HG03039 (cell line): ENCODE measurements around the gene BLVRA.
A peak's percentile ranks its signal among the peaks of the same experiment; 100 is the strongest.
"Not testable (repeated sequence)": the region's sequence is repeated elsewhere in the genome, so short reads cannot be mapped to it uniquely, and the experiment has no call there.

ENCODE experiments used
- ATAC-seq: cut with Tn5 transposase; IDR thresholded peaks from one replicate; pipeline ENCODE4 v1.9.1; 2021; ENCODE audit warnings: mild to moderate bottlenecking, moderate library complexity; ENCODE audit not compliant: unreplicated experiment

BLVRA gene, protein sequence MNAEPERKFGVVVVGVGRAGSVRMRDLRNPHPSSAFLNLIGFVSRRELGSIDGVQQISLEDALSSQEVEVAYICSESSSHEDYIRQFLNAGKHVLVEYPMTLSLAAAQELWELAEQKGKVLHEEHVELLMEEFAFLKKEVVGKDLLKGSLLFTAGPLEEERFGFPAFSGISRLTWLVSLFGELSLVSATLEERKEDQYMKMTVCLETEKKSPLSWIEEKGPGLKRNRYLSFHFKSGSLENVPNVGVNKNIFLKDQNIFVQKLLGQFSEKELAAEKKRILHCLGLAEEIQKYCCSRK

DNA sequence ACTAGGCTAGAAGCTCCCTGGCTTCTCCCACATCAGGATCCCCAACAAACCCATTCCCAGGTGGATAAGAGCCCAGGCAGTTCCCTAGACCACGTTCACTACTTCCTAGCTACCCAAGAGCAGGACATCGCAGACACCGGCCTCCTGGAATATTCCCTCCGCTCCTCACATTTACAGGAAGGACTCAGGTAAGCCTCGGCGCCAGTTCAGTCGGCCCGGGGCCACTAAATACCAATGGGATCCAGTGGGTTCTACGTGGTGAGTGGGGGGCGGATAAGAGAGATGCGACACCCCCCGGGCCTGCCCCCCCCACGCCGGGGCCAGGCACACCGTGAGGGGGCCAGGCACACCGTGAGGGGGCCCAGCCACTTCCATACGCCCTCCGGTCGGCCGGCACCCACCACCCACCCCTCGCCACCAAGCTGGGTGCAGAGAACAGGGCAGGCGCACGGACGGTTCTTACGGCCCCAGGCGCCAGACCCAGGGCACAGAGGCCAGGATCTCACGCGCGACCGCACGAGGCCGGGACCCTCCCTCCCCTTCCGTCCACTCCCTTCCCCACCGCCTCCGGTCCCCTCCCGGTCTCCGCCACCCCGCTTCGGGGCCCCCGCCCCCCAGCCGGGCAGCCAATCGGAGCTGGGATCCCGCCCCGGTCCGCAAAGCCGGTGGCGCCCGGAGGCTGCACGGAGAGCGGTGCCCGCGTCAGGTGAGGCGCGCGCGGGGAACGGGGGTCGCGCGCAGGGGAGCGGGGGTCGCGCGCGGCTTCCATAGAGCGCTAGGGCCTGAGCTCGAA lies at the start of gene BLVRA:
Gene BLVRA (plus strand): TSS at position 652 of the 793 bp plus-strand sequence. CDS start 12,479 bp downstream, outside the sequence.
- peak; percentile 49 for ATAC-seq

DNA sequence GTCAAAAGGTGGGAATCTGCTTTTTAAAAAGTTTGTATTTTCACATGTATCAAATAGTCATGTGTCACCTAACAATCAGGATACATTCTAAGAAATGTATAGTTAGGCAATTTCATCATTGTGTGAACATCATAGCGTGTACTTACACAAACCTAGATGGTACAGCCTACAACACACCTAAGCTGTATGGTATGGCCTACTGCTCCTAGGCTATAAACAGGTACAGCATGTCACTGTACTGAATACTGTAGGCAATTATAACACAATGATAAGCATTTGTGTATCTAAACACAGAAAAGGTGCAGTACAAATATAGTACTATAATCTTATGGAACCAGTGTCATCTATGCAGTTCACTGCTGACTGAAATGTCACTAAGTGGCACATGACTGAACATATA lies 47.0 kb upstream of the BLVRA start:
- ATAC-seq = no peak

DNA sequence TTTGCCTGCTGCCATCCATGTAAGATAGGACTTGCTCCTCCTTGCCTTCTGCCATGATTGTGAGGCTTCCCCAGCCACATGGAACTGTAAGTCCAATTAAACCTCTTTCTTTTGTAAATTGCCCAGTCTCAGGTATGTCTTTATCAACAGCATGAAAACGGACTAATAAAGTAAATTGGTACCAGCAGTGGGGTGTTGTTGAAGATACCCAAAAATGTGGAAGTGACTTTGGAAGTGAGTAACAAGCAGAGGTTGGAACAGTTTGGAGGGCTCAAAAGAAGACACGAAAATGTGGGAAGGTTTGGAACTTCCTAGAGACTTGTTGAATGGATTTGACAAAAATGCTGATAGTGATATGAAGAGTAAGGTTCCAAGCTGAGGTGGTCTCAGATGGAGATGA lies 42.5 kb upstream of the BLVRA start:
- ATAC-seq = not testable (repeated sequence)

DNA sequence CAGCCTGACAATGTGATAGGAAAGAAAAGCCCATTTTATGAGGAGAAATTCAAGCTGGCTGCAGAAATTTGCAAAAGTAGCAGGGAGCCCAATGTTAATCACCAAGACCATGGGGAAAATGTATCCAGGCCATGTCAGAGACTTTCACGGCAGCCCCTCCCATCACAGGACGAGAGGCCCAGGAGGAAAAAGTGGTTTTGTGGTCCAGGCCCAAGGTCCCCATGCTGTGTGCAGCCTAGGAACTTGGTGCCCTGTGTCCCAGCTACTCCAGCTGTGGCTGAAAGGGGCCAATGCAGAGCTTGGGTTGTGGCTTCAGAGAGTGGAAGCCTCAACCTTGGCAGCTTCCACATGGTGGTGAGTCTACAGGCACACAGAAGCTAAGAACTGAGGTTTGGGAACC lies 41.9 kb upstream of the BLVRA start:
- ATAC-seq = no peak

DNA sequence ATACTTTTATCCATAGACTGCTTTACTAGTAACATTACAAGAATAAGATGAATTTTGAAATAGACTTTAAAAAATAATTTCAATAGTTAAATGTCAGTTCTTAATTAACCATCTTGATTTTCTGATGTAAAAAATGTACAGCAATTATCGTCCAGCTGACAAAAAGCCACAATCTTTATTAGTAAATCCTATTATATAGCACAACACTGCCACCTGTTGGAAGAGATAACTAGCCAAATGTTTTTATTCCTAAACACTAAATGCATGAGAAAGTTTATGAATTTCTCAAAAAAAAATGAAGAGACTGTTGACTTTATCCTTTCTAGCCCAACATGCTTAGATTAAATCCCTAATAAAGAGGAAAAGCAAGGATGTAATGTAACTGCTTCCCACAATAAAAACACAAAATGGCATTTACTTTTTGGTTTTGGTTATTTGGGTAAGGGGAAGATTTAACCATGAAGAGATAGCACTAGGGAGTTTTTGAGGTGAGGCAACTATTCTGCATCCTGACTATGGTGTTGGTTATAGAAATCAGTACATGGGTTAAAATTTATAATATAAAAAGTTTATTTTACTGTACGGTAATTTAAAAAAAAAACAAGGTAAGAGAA lies 37.2 kb upstream of the BLVRA start:
- no peak for ATAC-seq

DNA sequence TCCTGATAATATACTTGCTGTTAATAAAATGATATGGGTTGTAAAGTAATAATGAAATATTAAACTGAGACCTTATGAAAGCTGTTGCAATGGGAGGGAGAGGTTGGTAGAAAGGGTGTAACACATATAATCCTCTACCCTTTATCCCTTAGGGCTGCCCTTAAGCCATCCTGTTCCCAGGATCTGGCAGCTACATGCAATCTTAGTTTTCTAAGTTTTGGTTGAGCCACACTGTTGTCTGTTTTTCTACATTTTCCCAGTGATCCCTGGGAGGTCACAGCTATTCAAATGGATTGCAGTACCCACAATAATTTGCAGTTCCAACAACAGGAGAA lies 35.5 kb upstream of the BLVRA start:
- no peak for ATAC-seq

DNA sequence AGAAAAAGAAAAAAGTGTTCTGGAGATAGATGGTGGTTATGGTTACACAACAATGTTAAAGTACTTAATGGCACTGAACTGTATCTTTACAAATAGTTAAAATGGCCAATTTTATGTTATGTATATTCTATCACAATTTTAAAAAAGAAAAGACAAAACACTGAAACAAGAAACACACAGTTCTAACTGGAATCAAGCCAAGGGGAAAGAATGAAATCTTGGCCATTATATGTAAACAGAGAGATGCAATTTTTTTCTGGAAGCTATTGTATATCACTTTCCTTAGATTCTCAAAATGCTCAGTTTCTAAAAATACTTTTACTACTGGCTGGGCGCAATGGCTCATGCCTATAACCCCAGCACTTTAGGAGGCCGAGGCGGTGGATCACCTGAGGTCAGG lies 33.2 kb upstream of the BLVRA start:
- ATAC-seq = no peak

DNA sequence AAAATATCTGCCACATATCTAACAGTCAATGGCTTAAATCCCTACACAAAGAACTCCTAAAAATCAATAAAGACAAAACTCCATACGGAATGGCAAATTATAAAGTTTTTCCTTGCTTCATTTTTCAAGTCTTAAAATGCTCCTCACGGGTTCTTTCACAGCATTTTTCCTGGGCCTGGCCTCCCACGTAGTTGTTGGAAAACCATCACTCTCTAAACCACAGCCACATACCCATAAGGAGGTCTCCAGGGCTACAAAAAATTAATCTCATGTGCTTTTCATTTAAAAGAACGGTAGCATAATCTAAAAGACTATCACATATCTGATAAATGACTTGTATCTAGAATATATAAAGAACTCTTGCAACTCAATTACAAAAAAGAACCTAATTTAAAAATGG lies 32.0 kb upstream of the BLVRA start:
- no peak for ATAC-seq

DNA sequence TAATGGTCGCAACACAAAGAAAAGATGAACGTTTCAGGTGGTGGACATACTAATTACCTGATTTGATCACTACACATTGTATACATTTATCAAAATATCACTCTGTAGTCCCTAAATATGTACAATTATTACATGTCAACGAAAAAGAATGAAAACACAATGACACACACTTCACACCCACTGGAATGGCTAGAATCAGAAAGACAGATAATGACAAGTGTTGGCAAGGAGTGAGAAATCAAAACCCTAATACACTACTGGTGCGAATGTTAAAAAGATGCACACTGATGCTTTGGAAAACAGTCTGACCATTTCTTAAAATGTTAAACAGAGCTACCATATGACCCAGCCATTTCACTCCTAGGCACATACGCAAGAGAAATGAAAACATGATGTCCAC lies 31.5 kb upstream of the BLVRA start:
- no peak for ATAC-seq

DNA sequence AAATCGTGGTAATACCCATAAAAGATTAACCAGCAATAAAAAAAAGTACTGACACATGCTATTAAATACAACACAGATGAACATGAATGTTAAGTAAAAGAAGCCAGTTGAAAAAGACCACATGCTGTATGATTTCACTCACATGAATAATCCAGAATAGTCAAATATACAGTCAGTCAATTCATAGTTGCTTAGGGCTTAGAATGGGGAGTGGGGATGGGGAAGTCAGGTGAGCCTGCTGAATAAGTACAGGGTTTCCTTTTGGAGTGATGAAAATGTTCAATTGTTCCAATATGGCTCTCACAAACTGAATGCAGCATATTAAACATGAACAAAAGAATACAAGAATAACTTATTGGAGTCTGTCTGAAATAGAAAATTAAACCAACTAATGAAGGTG lies 31.0 kb upstream of the BLVRA start:
- ATAC-seq = no peak

DNA sequence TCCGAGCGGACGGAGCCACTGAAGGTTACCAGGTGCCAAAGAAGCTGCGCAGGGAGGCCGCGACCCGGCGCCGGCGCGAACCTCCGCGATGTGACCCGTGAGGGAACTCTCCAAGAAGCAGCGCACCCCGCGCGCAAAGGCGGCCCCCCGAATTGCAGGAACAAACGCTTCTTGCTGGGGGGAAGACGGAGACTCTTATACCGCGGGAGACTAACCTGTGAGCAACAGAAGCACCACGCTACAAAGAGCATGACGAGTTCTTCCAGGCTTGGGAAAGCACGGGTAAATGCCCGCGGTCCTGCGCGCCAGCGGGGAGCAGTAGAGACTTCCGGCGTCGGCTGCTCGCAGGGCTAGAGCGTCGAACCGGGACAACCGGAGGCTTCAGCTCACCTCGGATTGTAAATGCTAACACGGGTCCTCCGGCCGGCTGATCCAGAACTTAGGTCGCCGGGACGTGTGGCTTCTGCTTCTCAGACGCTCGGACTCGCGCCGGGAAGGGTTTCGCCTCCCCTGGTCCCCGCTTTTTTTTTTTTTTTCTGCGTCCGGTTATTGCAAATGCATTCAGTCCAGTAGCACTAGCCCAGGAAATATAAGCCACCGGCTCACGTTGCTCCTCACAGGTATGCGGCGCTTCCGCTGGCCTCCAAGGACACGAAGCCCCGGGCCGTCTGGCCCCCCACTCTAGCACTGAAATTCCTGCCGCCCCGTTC lies 29.1 kb upstream of the BLVRA start, which contains the start of gene COA1:
Gene COA1 (minus strand): TSS at position 310 of the 710 bp plus-strand sequence. CDS start 80,909 bp downstream, outside the sequence.
- peak; percentile 84 for ATAC-seq

DNA sequence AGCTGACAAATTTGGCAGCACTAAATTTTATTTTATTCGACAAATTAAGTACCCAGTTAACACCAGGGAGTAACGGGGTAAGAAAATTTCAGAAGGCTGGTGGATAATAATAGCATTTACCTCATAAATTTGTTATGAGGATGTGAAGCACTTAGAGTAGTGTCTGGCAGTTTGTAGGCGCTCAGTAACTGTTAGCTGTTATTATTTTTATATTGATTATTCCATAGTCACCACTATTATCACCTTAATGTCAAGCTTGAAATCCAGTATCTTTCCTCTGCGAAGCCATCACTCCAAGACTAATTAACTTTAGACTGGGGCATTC lies 28.6 kb upstream of the BLVRA start:
- no peak for ATAC-seq

DNA sequence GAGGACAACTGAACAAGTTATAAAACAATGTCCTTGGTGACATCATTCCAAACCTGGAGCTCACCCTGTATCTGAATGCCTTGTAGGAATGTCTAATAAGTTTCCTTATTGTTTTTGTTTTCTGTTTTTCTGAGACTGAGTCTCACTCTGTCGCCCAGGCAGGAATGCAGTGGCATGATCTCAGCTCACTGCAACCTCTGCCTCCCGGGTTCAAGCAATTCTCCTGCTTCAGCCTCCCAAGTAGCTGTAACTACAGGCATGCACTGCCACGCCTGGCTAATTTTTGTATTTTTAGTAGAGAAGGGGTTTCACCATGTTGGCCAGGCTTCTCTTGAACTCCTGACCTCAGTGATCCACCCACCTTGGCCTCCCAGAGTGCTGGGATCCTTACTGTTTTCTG lies 27.0 kb upstream of the BLVRA start:
- ATAC-seq = not testable (repeated sequence)

DNA sequence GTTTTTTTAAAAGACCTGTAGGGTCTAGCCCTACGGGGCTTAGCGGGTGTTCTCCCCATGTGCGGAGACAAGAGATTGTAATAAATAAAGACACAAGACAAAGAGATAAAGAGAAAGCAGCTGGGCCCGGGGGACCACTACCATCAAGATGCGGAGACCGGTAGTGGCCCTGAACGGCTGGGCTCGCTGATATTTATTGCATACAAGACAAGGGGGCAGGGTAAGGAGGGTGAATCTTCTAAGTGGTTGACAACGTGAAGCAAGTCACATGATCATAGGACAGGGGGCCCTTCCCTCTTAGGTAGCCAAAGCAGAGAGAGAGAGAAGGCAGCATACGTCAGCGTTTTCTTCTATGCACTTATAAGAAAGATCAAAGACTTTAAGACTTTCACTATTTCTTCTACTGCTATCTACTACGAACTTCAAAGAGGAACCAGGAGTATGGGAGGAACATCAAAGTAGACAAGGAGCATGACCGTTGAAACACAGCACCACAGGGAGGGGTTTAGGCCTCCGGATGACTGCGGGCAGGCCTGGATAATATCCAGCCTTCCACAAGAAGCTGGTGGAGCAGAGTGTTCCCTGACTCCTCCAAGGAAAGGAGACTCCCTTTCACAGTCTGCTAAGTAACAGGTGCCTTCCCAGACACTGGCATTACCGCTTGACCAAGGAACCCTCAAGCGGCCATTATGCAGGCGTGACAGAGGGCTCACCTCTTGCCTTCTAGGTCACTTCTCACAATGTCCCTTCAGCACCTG lies 23.7 kb upstream of the BLVRA start:
- ATAC-seq = not testable (repeated sequence)

DNA sequence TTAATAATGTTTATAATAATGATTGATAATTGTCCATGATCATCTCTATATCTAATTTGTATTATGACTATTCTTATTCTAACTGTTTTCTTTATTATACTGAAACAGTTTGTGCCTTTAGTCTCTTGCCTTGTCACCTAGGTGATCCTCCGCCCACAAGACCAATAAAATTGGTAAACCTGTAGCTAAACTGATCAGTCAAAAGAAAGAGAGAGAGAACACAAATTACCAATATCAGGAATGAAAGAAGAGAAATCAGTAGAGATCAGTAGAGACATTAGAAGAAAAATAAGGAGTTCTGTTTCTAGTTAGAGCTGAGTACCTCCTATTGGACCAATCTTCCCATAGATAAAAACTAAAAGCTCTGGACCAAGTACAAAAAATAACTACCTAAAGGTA lies 23.1 kb upstream of the BLVRA start:
- ATAC-seq = peak; percentile 18

DNA sequence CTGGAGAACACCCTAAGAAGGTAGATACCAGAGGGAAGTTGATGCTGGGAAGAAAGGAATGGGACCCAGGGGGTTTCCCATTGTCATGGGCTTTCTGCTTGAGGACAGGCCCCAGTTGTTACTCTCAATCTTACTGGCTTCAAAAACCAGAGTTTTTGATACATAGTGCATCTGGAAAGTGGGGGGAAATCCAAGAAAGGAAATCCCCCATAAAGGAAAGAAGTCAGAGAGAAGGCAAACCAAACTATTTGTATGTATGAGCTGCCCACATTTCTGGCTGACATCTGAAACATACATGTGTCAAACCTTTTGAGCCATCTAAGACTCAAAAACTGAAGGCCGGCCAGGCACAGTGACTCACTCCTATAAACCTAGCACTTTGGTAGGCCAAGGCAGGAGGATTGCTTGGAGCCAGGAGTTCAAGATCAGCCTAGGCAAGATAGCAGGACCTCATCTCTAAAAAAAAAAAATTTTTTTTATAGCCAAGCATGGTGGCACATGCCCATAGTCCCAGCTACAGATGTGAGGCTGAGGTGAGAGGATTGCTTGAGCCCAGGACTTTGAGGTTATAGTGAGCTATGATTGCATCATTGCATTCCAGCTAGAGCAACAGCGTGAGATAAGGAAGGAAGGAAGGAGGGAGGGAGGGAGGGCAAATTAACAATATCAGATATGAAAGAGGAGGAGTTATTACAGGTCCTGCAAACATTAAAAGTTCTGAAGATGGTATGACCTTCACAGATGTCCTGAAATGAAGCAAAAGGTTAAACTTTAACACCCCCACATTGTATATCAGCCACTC lies 22.5 kb upstream of the BLVRA start:
- ATAC-seq = peak; percentile 75

DNA sequence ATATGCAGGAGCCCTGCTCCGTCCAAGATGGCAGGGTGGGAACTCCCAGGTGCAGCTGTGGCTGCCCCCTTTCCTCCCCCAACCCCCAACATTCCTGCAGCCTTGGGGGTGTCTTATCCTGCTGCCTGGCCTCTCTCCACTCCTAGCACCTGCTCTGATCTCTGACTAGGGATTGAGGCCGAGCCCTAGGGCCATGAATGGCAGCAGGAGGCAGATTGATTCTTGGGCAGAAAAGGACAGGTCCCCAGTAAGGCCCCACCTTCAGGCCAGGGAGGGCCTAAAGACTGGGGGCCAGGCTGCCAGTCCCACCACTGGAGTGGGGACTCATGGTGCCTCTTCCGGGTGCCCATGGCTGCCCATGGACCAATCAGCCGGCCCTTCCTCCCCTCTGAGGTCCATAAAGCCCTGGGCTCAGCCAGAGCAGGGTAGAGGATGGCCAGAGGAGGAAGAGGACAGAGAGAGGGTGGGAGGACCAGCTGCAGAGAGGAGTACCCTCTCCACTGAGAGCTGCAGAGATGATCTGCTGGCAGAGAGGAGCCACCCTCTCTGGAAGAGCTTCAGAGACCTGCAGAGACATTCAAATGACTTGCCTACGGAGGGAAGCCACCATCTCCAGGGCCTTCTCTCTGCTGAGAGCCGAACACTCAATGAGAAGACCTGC lies 20.9 kb upstream of the BLVRA start:
- no peak for ATAC-seq

DNA sequence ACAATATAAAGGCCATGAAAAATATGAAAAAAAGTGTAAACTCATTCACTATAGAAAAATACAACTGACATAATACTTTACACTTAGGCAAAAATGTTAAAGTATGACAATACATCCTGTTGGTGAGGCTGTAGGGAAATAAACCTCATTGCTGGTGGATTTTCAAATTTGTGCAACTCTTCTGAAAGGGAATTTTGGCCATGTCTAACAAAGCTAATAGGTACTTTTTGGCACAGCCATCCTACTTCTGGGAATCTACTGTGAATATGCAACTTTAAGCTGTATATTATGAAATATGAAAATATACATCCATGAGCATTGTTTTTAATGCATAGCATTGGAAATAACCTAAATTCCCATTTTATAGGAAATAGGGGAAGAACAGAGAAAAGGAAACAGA lies 15.8 kb upstream of the BLVRA start:
- ATAC-seq = no peak

DNA sequence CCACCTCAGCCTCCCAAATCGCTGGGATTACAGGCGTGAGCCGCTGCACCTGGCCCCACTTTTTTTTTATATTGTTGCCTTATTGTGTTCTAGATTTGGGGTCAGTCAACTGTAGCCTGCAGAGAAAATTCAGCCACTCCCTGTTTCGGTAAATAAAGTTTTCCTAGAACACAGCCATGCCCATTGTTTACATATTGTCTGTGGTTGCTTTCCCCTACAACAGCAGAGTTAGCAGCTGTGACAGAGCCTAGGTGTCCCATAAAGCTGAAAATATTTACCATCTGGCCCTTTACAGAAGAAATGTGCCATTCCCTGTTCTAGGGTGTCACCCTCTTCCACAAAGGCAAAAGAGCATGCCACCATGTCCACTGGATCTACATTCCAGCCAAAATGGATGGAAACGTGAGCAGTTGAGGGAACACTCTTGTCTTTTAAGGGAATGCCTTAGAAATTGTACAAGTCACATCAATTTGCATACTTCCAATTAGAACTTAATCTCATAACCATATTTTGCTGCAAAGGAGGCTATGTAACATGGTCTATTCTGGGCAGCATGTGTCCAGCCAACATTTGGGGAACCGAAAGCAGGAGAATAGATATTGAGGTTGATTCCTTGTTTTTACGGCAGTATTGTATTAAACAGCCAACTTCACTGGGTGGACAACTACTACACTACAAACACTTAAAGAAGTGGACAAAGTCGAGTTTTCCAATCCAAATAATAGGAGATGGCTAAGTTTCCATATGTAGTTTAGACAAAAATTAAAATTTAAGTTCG lies 11.0 kb upstream of the BLVRA start:
- ATAC-seq = no peak
